ENCODE results near the gene PSME1. TPM values are rescaled to one million over a fixed set of nuclear protein-coding genes. Genes with fewer than 3 reads are reported as not detected.

Gene PSME1
- total and polyA plus RNA-seq, 2 of the 13 experiments (the other 11 are each of a cell fraction or from before 2014, with no cell fraction given): 159 to 608 TPM

DNA sequence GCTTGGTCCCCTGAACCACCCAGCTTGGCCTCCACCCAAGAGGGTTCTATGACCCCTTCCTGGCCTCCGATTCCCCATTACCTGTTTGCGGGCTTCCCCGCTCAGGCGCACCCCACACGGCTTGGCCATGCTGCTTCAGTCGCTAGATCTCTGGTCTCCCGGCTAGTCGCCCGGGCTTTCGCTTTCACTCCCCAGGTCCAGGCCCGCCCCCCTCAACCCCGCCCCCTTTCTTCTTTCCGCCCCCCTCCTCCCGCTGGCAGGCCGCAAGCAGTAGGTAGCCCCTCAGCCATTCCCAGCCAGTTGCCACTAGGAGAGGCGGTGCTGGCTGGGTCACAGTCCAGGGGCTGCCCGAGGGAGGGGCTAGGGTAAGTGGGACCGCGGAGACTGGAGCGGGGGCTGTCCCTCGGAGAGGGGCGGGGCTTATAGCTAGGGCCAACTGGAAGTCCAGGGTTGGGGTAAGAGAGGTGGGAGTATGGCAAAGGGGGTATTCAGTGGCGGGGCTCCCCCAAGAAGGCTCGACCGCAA, 10.5 kb downstream of the PSME1 start, which contains the start of gene PSME2 (continued):
- TF ChIP-seq, protein P1, sequence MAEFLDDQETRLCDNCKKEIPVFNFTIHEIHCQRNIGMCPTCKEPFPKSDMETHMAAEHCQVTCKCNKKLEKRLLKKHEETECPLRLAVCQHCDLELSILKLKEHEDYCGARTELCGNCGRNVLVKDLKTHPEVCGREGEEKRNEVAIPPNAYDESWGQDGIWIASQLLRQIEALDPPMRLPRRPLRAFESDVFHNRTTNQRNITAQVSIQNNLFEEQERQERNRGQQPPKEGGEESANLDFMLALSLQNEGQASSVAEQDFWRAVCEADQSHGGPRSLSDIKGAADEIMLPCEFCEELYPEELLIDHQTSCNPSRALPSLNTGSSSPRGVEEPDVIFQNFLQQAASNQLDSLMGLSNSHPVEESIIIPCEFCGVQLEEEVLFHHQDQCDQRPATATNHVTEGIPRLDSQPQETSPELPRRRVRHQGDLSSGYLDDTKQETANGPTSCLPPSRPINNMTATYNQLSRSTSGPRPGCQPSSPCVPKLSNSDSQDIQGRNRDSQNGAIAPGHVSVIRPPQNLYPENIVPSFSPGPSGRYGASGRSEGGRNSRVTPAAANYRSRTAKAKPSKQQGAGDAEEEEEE (CRISPR knock-in tag; IDR thresholded peaks at IDR 0.05; ENCODE audit: borderline replicate concordance): peak; percentile 89; the same call in 1 of the 2 replicates
- TF ChIP-seq, protein P2, sequence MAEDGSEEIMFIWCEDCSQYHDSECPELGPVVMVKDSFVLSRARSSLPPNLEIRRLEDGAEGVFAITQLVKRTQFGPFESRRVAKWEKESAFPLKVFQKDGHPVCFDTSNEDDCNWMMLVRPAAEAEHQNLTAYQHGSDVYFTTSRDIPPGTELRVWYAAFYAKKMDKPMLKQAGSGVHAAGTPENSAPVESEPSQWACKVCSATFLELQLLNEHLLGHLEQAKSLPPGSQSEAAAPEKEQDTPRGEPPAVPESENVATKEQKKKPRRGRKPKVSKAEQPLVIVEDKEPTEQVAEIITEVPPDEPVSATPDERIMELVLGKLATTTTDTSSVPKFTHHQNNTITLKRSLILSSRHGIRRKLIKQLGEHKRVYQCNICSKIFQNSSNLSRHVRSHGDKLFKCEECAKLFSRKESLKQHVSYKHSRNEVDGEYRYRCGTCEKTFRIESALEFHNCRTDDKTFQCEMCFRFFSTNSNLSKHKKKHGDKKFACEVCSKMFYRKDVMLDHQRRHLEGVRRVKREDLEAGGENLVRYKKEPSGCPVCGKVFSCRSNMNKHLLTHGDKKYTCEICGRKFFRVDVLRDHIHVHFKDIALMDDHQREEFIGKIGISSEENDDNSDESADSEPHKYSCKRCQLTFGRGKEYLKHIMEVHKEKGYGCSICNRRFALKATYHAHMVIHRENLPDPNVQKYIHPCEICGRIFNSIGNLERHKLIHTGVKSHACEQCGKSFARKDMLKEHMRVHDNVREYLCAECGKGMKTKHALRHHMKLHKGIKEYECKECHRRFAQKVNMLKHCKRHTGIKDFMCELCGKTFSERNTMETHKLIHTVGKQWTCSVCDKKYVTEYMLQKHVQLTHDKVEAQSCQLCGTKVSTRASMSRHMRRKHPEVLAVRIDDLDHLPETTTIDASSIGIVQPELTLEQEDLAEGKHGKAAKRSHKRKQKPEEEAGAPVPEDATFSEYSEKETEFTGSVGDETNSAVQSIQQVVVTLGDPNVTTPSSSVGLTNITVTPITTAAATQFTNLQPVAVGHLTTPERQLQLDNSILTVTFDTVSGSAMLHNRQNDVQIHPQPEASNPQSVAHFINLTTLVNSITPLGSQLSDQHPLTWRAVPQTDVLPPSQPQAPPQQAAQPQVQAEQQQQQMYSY (CRISPR knock-in tag; IDR thresholded peaks at IDR 0.05): peak; percentile 97
- TF ChIP-seq CC2D1A (CRISPR knock-in tag; IDR thresholded peaks at IDR 0.05) (no peak), ZFP90 (CRISPR knock-in tag; IDR thresholded peaks at IDR 0.05; ENCODE audit: borderline replicate concordance) (peak; percentile 21; the same call in 1 of the 2 replicates), ATM (IDR thresholded peaks at IDR 0.05; ENCODE audit: borderline replicate concordance) (no peak), MLLT10 (CRISPR knock-in tag; IDR thresholded peaks at IDR 0.05) (no peak), SP2 (CRISPR knock-in tag; IDR thresholded peaks at IDR 0.05) (no peak), ZBTB38 (CRISPR knock-in tag; IDR thresholded peaks at IDR 0.05) (peak; percentile 74), ZSCAN21 (CRISPR knock-in tag; IDR thresholded peaks at IDR 0.05; ENCODE audit: borderline replicate concordance) (no peak; the same call in 1 of the 2 replicates), ZNF816 (CRISPR knock-in tag; IDR thresholded peaks at IDR 0.05; ENCODE audit: borderline replicate concordance) (no peak), ZNF674 (CRISPR knock-in tag; IDR thresholded peaks at IDR 0.05; ENCODE audit: low read depth) (no peak), SALL2 (CRISPR knock-in tag; IDR thresholded peaks at IDR 0.05) (no peak; the same call in 1 of the 2 replicates), PHF8 (CRISPR knock-in tag; IDR thresholded peaks at IDR 0.05) (peak; percentile 72; the same call in 1 of the 2 replicates)
- TF ChIP-seq, protein P3, sequence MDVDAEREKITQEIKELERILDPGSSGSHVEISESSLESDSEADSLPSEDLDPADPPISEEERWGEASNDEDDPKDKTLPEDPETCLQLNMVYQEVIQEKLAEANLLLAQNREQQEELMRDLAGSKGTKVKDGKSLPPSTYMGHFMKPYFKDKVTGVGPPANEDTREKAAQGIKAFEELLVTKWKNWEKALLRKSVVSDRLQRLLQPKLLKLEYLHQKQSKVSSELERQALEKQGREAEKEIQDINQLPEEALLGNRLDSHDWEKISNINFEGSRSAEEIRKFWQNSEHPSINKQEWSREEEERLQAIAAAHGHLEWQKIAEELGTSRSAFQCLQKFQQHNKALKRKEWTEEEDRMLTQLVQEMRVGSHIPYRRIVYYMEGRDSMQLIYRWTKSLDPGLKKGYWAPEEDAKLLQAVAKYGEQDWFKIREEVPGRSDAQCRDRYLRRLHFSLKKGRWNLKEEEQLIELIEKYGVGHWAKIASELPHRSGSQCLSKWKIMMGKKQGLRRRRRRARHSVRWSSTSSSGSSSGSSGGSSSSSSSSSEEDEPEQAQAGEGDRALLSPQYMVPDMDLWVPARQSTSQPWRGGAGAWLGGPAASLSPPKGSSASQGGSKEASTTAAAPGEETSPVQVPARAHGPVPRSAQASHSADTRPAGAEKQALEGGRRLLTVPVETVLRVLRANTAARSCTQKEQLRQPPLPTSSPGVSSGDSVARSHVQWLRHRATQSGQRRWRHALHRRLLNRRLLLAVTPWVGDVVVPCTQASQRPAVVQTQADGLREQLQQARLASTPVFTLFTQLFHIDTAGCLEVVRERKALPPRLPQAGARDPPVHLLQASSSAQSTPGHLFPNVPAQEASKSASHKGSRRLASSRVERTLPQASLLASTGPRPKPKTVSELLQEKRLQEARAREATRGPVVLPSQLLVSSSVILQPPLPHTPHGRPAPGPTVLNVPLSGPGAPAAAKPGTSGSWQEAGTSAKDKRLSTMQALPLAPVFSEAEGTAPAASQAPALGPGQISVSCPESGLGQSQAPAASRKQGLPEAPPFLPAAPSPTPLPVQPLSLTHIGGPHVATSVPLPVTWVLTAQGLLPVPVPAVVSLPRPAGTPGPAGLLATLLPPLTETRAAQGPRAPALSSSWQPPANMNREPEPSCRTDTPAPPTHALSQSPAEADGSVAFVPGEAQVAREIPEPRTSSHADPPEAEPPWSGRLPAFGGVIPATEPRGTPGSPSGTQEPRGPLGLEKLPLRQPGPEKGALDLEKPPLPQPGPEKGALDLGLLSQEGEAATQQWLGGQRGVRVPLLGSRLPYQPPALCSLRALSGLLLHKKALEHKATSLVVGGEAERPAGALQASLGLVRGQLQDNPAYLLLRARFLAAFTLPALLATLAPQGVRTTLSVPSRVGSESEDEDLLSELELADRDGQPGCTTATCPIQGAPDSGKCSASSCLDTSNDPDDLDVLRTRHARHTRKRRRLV (CRISPR knock-in tag; IDR thresholded peaks at IDR 0.05): peak; percentile 96
- TF ChIP-seq, protein P4, sequence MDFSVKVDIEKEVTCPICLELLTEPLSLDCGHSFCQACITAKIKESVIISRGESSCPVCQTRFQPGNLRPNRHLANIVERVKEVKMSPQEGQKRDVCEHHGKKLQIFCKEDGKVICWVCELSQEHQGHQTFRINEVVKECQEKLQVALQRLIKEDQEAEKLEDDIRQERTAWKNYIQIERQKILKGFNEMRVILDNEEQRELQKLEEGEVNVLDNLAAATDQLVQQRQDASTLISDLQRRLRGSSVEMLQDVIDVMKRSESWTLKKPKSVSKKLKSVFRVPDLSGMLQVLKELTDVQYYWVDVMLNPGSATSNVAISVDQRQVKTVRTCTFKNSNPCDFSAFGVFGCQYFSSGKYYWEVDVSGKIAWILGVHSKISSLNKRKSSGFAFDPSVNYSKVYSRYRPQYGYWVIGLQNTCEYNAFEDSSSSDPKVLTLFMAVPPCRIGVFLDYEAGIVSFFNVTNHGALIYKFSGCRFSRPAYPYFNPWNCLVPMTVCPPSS (IDR thresholded peaks at IDR 0.05): no peak
- TF ChIP-seq, protein P5, sequence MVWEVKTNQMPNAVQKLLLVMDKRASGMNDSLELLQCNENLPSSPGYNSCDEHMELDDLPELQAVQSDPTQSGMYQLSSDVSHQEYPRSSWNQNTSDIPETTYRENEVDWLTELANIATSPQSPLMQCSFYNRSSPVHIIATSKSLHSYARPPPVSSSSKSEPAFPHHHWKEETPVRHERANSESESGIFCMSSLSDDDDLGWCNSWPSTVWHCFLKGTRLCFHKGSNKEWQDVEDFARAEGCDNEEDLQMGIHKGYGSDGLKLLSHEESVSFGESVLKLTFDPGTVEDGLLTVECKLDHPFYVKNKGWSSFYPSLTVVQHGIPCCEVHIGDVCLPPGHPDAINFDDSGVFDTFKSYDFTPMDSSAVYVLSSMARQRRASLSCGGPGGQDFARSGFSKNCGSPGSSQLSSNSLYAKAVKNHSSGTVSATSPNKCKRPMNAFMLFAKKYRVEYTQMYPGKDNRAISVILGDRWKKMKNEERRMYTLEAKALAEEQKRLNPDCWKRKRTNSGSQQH (CRISPR knock-in tag; IDR thresholded peaks at IDR 0.05; ENCODE audit: low read depth): peak; percentile 45; the same call in 1 of the 2 replicates

All from HepG2 (cell line).